H1 (cell line): ENCODE data around the gene MBD3L2B. TPM values are rescaled to one million over a fixed set of nuclear protein-coding genes. Genes with fewer than 3 reads are reported as not detected.

Experiments
- CTCF ChIA-PET: fragments of 300-600 bp; sonication (Branson Sonifier 250); formaldehyde crosslinking; loops from one replicate; lab custom pipeline; 2021; ENCODE audit not compliant: partially characterized antibody; lab: Charles Lee
- POLR2A ChIA-PET: fragments of 300-600 bp; sonication (Branson Sonifier 250); formaldehyde crosslinking; loops from one replicate; lab custom pipeline; 2021; ENCODE audit warnings: inconsistent platforms; ENCODE audit not compliant: partially characterized antibody; lab: Charles Lee
- DNase-seq, 2 experiments: peaks; one replicate each; pipeline versions ENCODE4 v3.0.0 to v3.0.0-alpha.2; 2010 to 2022; ENCODE audit warnings: low spot score in 2 of 2, low read depth in 1 of 2, mixed read lengths in 1 of 2
- FAIRE-seq: peaks from 2 replicates; lab custom pipeline; 2011; peaks lifted over from hg19 to GRCh38; lab: Jason Lieb, UNC
- H2AFZ ChIP-seq: 2 replicates; pipeline ENCODE4 v1.8.1; 2012; ENCODE audit warnings: low read length, inconsistent platforms
- H2AK5ac ChIP-seq: 2 replicates; pipeline ENCODE4 v1.6.1; 2013; ENCODE audit warnings: low read depth, low read length
- H2BK120ac ChIP-seq: replicated peaks from 2 replicates; pipeline ENCODE3; 2013; ENCODE audit warnings: low read depth, low read length, inconsistent platforms
- H2BK12ac ChIP-seq: 2 replicates; pipeline ENCODE4 v1.6.1; 2013; ENCODE audit warnings: low read depth, low read length
- H2BK15ac ChIP-seq: 2 replicates; pipeline ENCODE4 v1.6.1; 2013; ENCODE audit warnings: low read length
- H2BK20ac ChIP-seq: 2 replicates; pipeline ENCODE4 v1.6.1; 2013; ENCODE audit warnings: low read length
- H2BK5ac ChIP-seq: 2 replicates; pipeline ENCODE4 v1.6.1; 2013; ENCODE audit warnings: low read depth, low read length
- H3K14ac ChIP-seq: 2 replicates; pipeline ENCODE4 v1.6.1; 2013; ENCODE audit warnings: inconsistent platforms; ENCODE audit not compliant: insufficient read length
- H3K18ac ChIP-seq: 2 replicates; pipeline ENCODE4 v1.6.1; 2013; ENCODE audit warnings: low read length; ENCODE audit errors: extremely low read depth
- H3K23ac ChIP-seq: 2 replicates; pipeline ENCODE4 v1.6.1; 2013; ENCODE audit warnings: inconsistent platforms; ENCODE audit not compliant: insufficient read length
- H3K23me2 ChIP-seq: 2 replicates; pipeline ENCODE4 v1.6.1; 2013; ENCODE audit warnings: low read depth, low read length
- H3K27ac ChIP-seq: 2 replicates; pipeline ENCODE4 v1.6.1; 2011; ENCODE audit warnings: low read depth, low read length, inconsistent platforms
- H3K27me3 ChIP-seq, 4 experiments: replicated peaks in 1 of 4; 1 replicate in 1 of 4; 2 replicates in 3 of 4; pipeline versions ENCODE4 v1.6.1 to v1.8.1; 2011 to 2013; ENCODE audit warnings: low read length in 3 of 4, mild to moderate bottlenecking in 3 of 4, inconsistent platforms in 2 of 4, mixed read lengths in 2 of 4, moderate library complexity in 1 of 4; ENCODE audit not compliant: control insufficient read depth in 3 of 4, insufficient read depth in 3 of 4; ENCODE audit errors: extremely low read depth in 1 of 4
- H3K36me3 ChIP-seq, 4 experiments: 2 replicates each; pipeline versions ENCODE4 v1.6.1 to v1.8.1; 2011 to 2013; ENCODE audit warnings: mild to moderate bottlenecking in 4 of 4, low read length in 3 of 4, moderate library complexity in 2 of 4, control low read depth in 1 of 4, inconsistent platforms in 1 of 4; ENCODE audit not compliant: insufficient read depth in 4 of 4, control insufficient read depth in 2 of 4
- H3K4ac ChIP-seq: replicated peaks from 2 replicates; pipeline ENCODE3; 2013; ENCODE audit warnings: low read length, low read depth, mixed read lengths, inconsistent platforms; ENCODE audit not compliant: insufficient read length
- H3K4me1 ChIP-seq, 4 experiments: replicated peaks in 1 of 4; 1 replicate in 1 of 4; 2 replicates in 3 of 4; pipeline versions ENCODE4 v1.6.1 to v1.8.1; 2011 to 2013; ENCODE audit warnings: low read length in 3 of 4, inconsistent platforms in 2 of 4, mixed read lengths in 1 of 4; ENCODE audit not compliant: insufficient read depth in 4 of 4, control insufficient read depth in 3 of 4
- H3K4me2 ChIP-seq, 2 experiments: 2 replicates each; pipeline versions ENCODE4 v1.6.1 to v1.8.1; 2011 to 2013; ENCODE audit warnings: low read depth in 2 of 2, low read length in 2 of 2, control low read depth in 1 of 2, inconsistent platforms in 1 of 2, mild to moderate bottlenecking in 1 of 2; ENCODE audit not compliant: insufficient read depth in 1 of 2
- H3K4me3 ChIP-seq, 4 experiments: fragments of 200-600, 300-600 bp in 1 of 4; sonication (generic), shearing (Covaris generic), sonication (Bioruptor Twin) in 1 of 4; 2 replicates each; pipeline versions ENCODE4 v1.5.1 to v1.8.1; 2011 to 2016; ENCODE audit warnings: low read length in 4 of 4, low read depth in 3 of 4, control low read depth in 2 of 4, inconsistent platforms in 2 of 4, mild to moderate bottlenecking in 2 of 4, mixed read lengths in 1 of 4, moderate library complexity in 1 of 4; ENCODE audit not compliant: insufficient read depth in 2 of 4; ENCODE audit errors: extremely low read depth in 1 of 4
- H3K56ac ChIP-seq: replicated peaks from 2 replicates; pipeline ENCODE3; 2013; ENCODE audit warnings: low read depth, mild to moderate bottlenecking, mixed read lengths, low read length, inconsistent platforms; ENCODE audit not compliant: insufficient read length
- H3K79me1 ChIP-seq: 2 replicates; pipeline ENCODE4 v1.6.1; 2013; ENCODE audit warnings: low read depth, low read length, control low read depth
- H3K79me2 ChIP-seq, 2 experiments: 2 replicates each; pipeline versions ENCODE4 v1.6.1 to v1.8.1; 2012 to 2013; ENCODE audit warnings: low read length in 2 of 2, mild to moderate bottlenecking in 2 of 2, inconsistent platforms in 1 of 2; ENCODE audit not compliant: insufficient read depth in 2 of 2, control insufficient read depth in 1 of 2
- H3K9ac ChIP-seq, 4 experiments: replicated peaks in 1 of 4; 1 replicate in 1 of 4; 2 replicates in 3 of 4; pipeline versions ENCODE4 v1.6.1 to v1.8.1; 2011 to 2013; ENCODE audit warnings: low read depth in 3 of 4, low read length in 3 of 4, control low read depth in 2 of 4, mild to moderate bottlenecking in 2 of 4, moderate library complexity in 2 of 4, inconsistent platforms in 1 of 4; ENCODE audit errors: extremely low read depth in 1 of 4
- H3K9me3 ChIP-seq, 2 experiments: 2 replicates each; pipeline versions ENCODE4 v1.6.1 to v1.8.1; 2012 to 2013; ENCODE audit warnings: mild to moderate bottlenecking in 2 of 2, moderate library complexity in 2 of 2, control low read depth in 1 of 2, inconsistent platforms in 1 of 2, low read depth in 1 of 2, low read length in 1 of 2, mixed read lengths in 1 of 2; ENCODE audit not compliant: insufficient read depth in 2 of 2
- H4K20me1 ChIP-seq, 2 experiments: replicated peaks in 1 of 2; 2 replicates each; pipeline versions ENCODE3 to v1.8.1; 2011 to 2013; ENCODE audit warnings: inconsistent platforms in 2 of 2, low read length in 2 of 2, mild to moderate bottlenecking in 1 of 2; ENCODE audit not compliant: insufficient read depth in 2 of 2, control insufficient read depth in 1 of 2
- H4K5ac ChIP-seq: 2 replicates; pipeline ENCODE4 v1.6.1; 2013; ENCODE audit warnings: low read length, low read depth, mixed read lengths, inconsistent platforms; ENCODE audit not compliant: insufficient read length
- H4K8ac ChIP-seq: 2 replicates; pipeline ENCODE4 v1.8.0; 2013; ENCODE audit warnings: mild to moderate bottlenecking, moderate library complexity, low read length, inconsistent platforms; ENCODE audit not compliant: insufficient read depth; ENCODE audit errors: extremely low read depth
- H4K91ac ChIP-seq: replicated peaks from 2 replicates; pipeline ENCODE3; 2013; ENCODE audit warnings: low read length, mixed read lengths, inconsistent platforms; ENCODE audit not compliant: insufficient read length
- HDAC6 ChIP-seq: IDR thresholded peaks from one replicate; pipeline ENCODE4 v1.7.1; 2012; ENCODE audit warnings: low read depth, mild to moderate bottlenecking, inconsistent platforms, low read length, moderate library complexity
- JUND ChIP-seq: IDR thresholded peaks from 2 replicates; pipeline ENCODE4 v1.6.1; 2011; ENCODE audit warnings: mild to moderate bottlenecking, improper control_type of control experiment, low read length
- WGBS, 2 experiments: shearing (Covaris generic) in 1 of 2; methylation state at CpG; one replicate each; pipeline versions ENCODE4 v1.1.6 to v1.1.7; 2013 to 2015; ENCODE audit warnings: low lambda C conversion rate in 2 of 2, mixed read lengths in 2 of 2, inconsistent platforms in 1 of 2, low coverage in 1 of 2, missing lambda C conversion rate in 1 of 2; ENCODE audit not compliant: insufficient replicate concordance in 2 of 2, insufficient coverage in 1 of 2, insufficient read length in 1 of 2; ENCODE audit errors: extremely low coverage in 1 of 2, missing lambda C conversion rate in 1 of 2; 5-methylcytosine and 5-hydroxymethylcytosine counted together
- polyA plus RNA-seq, 7 experiments: library from polyadenylated mRNA; depleted of rRNA in 3 of 7; stranded (reverse) in 5 of 7; unstranded in 2 of 7; fragments of >200 nt in 5 of 7; fragments of 200-250 nt in 2 of 7; gene quantifications; 1 replicate in 5 of 7; 2 replicates in 1 of 7; 4 replicates in 1 of 7; pipeline versions ENCODE4 v1.2.1 to v1.2.3, GENCODE V29; 2011 to 2013; ENCODE audit warnings: missing spikeins in 2 of 7, mixed read lengths in 2 of 7
- total RNA-seq: library from RNA; stranded (reverse); fragmentation: NEBNext Ultra II Directional; extraction: Animal tissue kit (Norgen Biotek cat#: 25700); gene quantifications from 2 replicates; pipeline ENCODE4 v1.2.1, GENCODE V29; 2021

MBD3L2B gene
- total and polyA plus RNA-seq, 2 of the 8 experiments (the other 6 are each of a cell fraction or from before 2014, with no cell fraction given): not detected

DNA sequence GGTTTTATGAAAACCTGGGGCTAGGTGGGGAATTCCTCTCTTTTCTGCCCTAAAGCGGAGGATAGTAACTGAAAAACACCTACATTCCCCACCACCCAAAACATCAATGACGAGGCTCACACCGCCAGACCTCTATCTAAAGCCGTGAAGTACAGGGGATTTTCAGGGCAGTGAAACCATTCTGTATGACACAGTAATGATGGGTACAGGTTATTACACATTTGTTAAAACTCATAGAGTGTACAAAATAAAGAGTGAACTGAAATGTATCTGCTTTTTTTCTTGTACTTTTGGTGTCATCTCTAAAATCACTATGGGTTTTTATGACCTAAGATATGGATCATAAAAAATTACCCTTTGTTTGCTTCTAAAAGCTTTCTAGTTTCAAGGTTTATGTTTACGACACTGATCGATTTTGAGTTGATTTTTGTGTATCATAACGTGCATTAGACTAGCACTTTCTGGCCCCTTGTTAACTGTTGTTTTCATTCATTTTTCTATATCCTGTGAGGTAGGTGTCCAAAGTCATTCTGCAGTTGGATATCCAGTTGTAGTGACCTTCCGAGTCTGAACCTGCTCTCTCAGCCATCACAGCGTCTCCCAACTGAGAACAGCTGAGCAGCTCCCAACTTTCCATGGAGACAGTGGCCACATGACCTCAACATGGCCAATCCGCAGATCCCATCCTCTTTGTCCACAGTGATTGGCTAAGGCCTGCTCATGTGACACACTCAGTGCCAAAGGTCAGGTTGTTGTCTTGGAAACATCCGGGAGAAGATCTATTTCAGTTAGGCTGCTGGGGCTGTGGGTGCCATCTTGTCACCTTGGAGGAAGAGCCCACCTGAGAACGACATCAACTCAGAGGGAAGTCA is 10.3 kb downstream of the MBD3L2B start:
- Histone ChIP-seq H3K9ac (no peak overlapping the region), H3K9me3 (peaks cover 46 to 61% of the 10 kb centered on the region in 2 experiments), H3K79me2 (no peaks in the 10 kb centered on the region), H3K27ac (no peak overlapping the region), H2BK5ac (no peak overlapping the region), H2BK12ac (no peak overlapping the region), H3K4me3 (no peak overlapping the region), H3K4ac (no peak overlapping the region), H4K5ac (no peak overlapping the region), H3K4me1 (no peaks in the 10 kb centered on the region), H4K91ac (no peak overlapping the region), H3K23ac (no peak overlapping the region), H3K27me3 (no peaks in the 10 kb centered on the region), H3K14ac (no peak overlapping the region), H2AFZ (no peak overlapping the region), H3K79me1 (no peaks in the 10 kb centered on the region), H3K36me3 (no peaks in the 10 kb centered on the region), H3K56ac (no peak overlapping the region), H2BK20ac (no peak overlapping the region), H3K4me2 (no peak overlapping the region), H3K18ac (no peak overlapping the region), H2BK15ac (no peak overlapping the region), H4K20me1 (no peaks in the 10 kb centered on the region), H2BK120ac (no peak overlapping the region), H3K23me2 (no peaks in the 10 kb centered on the region), H4K8ac (no peak overlapping the region), H2AK5ac (no peak overlapping the region)
- TF ChIP-seq HDAC6 (no peak), JUND (no peak)
- DNase-seq (no peak), FAIRE-seq (no peak)
- POLR2A ChIA-PET: no interaction called here
- whole genome bisulfite sequencing, 2 experiments: 79% methylated on average over 12 of the region's 12 CpGs; no CpG with 5 or more reads in 1 of the 2 experiments
- CTCF ChIA-PET: no interaction called here
